CD4-positive, CD25-positive, alpha-beta regulatory T cell (primary cell): ENCODE results near the gene FABP2. TPM values are rescaled to one million over a fixed set of nuclear protein-coding genes. Genes with fewer than 3 reads are reported as not detected.

Experiments used
- ATAC-seq, 2 donors: fragments of 150-1000 bp; cut with Tn5 transposase; one replicate each; pipeline ENCODE4 v1.10.0; 2021; ENCODE audit warnings: low read depth in 2 of 2, moderate number of reproducible peaks in 2 of 2, moderate library complexity in 1 of 2
- DNase-seq, 3 donors: peaks; one replicate each; pipeline versions ENCODE4 v3.0.0 to v3.0.0-alpha.2; 2012 to 2022; ENCODE audit warnings: mixed read lengths in 1 of 3
- H3K27ac ChIP-seq: one replicate; pipeline ENCODE4 v1.7.0; 2013; ENCODE audit warnings: mild to moderate bottlenecking, low read length; ENCODE audit not compliant: insufficient read depth, poor library complexity, severe bottlenecking
- H3K27me3 ChIP-seq: one replicate; pipeline ENCODE4 v1.7.0; 2013; ENCODE audit warnings: low read length; ENCODE audit not compliant: control insufficient read depth, insufficient read depth
- H3K36me3 ChIP-seq: one replicate; pipeline ENCODE4 v1.7.0; 2013; ENCODE audit warnings: mild to moderate bottlenecking, low read length, moderate library complexity; ENCODE audit not compliant: control insufficient read depth, insufficient read depth
- H3K4me1 ChIP-seq: 2 replicates; pipeline ENCODE4 v1.7.0; 2013; ENCODE audit warnings: mild to moderate bottlenecking, low read length; ENCODE audit not compliant: insufficient read depth, control insufficient read depth, poor library complexity, severe bottlenecking
- H3K4me3 ChIP-seq: one replicate; pipeline ENCODE4 v1.7.0; 2013; ENCODE audit warnings: low read depth, mild to moderate bottlenecking, low read length, moderate library complexity
- H3K9me3 ChIP-seq, 2 experiments: 1 replicate in 1 of 2; 2 replicates in 1 of 2; pipeline ENCODE4 v1.7.0; 2013; ENCODE audit warnings: low read length in 2 of 2, mild to moderate bottlenecking in 1 of 2, moderate library complexity in 1 of 2; ENCODE audit not compliant: control insufficient read depth in 2 of 2
- H3K27ac Mint-ChIP-seq, 3 donors: one replicate each; pipeline ENCODE4 v1.8.0; 2020 to 2022; ENCODE audit warnings: mild to moderate bottlenecking in 3 of 3, mixed read lengths in 3 of 3, moderate library complexity in 2 of 3
- H3K27me3 Mint-ChIP-seq: one replicate; pipeline ENCODE4 v1.8.0; 2022; ENCODE audit warnings: mild to moderate bottlenecking, mixed read lengths
- H3K36me3 Mint-ChIP-seq: one replicate; pipeline ENCODE4 v1.8.0; 2020; ENCODE audit warnings: mixed read lengths
- H3K4me1 Mint-ChIP-seq, 4 donors: one replicate each; pipeline ENCODE4 v1.8.0; 2020 to 2022; ENCODE audit warnings: mixed read lengths in 4 of 4, mild to moderate bottlenecking in 1 of 4
- H3K4me3 Mint-ChIP-seq, 4 donors: one replicate each; pipeline ENCODE4 v1.8.0; 2020 to 2022; ENCODE audit warnings: mild to moderate bottlenecking in 4 of 4, mixed read lengths in 4 of 4, moderate library complexity in 3 of 4
- H3K9me3 Mint-ChIP-seq, 7 donors: one replicate each; pipeline ENCODE4 v1.8.0; 2020 to 2022; ENCODE audit warnings: mixed read lengths in 7 of 7, mild to moderate bottlenecking in 3 of 7, moderate library complexity in 2 of 7
- polyA plus RNA-seq, 4 donors: library from polyadenylated mRNA; unstranded; fragments of 300-500 nt; fragmentation: Illumina TruSeq; gene quantifications; one replicate each; pipeline ENCODE4 v1.2.3, GENCODE V29; 2021
- total RNA-seq: library from RNA; stranded (reverse); gene quantifications from one replicate; pipeline ENCODE4 v1.2.3, GENCODE V29; 2022

Gene FABP2
- total and polyA plus RNA-seq, 5 donors from 2014 or later: not detected

GRCh38 chr4:119304431-119304830 is 17.5 kb downstream of the FABP2 start:
- Histone ChIP-seq H3K27ac (no peak overlapping the region), H3K36me3 (no peaks in the 10 kb centered on the region), H3K9me3 (no peaks in the 10 kb centered on the region), H3K4me3 (no peak overlapping the region), H3K4me1 (peaks cover 9% of the 10 kb centered on the region), H3K27me3 (peaks cover 2% of the 10 kb centered on the region)
- no peak overlapping the region for H3K27ac Mint-ChIP-seq
- peak overlapping the region in 1 of 4 donors; percentile 68 for H3K4me3 Mint-ChIP-seq
- H3K9me3 Mint-ChIP-seq: no peaks in the 10 kb centered on the region
- no peak for ATAC-seq
- H3K36me3 Mint-ChIP-seq: no peaks in the 10 kb centered on the region
- peaks cover 23% of the 10 kb centered on the region for H3K27me3 Mint-ChIP-seq
- peaks cover 12 to 33% (median 22%) of the 10 kb centered on the region in 4 donors for H3K4me1 Mint-ChIP-seq
- no peak for DNase-seq

- Histone ChIP-seq H3K27me3 (no peaks in the 10 kb centered on the region), H3K4me3 (no peak overlapping the region), H3K27ac (no peak overlapping the region), H3K4me1 (peaks cover 16% of the 10 kb centered on the region), H3K36me3 (no peaks in the 10 kb centered on the region), H3K9me3 (no peaks in the 10 kb centered on the region)
- DNase-seq (no peak), ATAC-seq (no peak)
- H3K9me3 Mint-ChIP-seq: no peaks in the 10 kb centered on the region
- H3K36me3 Mint-ChIP-seq: no peaks in the 10 kb centered on the region
- H3K27ac Mint-ChIP-seq: peak overlapping the region in 1 of 3 donors; percentile 70
- peaks cover 16 to 39% (median 26%) of the 10 kb centered on the region in 4 donors for H3K4me1 Mint-ChIP-seq
- H3K27me3 Mint-ChIP-seq: peaks cover 23% of the 10 kb centered on the region
- H3K4me3 Mint-ChIP-seq: peak overlapping the region in 2 of 4 donors; percentile 52 to 68
Measured at GRCh38 chr4:119303587-119304305, 18.2 kb downstream of the FABP2 start.

GRCh38 chr4:119302073-119302832 is 19.7 kb downstream of the FABP2 start:
- Mint-ChIP-seq H3K27me3 (peaks cover 18% of the 10 kb centered on the region), H3K4me1 (peaks cover 24 to 47% (median 35%) of the 10 kb centered on the region in 4 donors), H3K9me3 (no peaks in the 10 kb centered on the region), H3K27ac (peak overlapping the region in 2 of 3 donors; percentile 31 to 99), H3K36me3 (peaks cover 8% of the 10 kb centered on the region), H3K4me3 (peak overlapping the region; percentile 5 to 100 (median 70))
- Histone ChIP-seq H3K4me1 (peaks cover 22% of the 10 kb centered on the region), H3K36me3 (peaks cover 6% of the 10 kb centered on the region), H3K9me3 (no peaks in the 10 kb centered on the region), H3K4me3 (no peak overlapping the region), H3K27ac (no peak overlapping the region), H3K27me3 (no peaks in the 10 kb centered on the region)
- no peak for DNase-seq
- no peak for ATAC-seq

GRCh38 chr4:119300101-119300978 is 21.6 kb downstream of the FABP2 start:
- Histone ChIP-seq H3K27me3 (no peaks in the 10 kb centered on the region), H3K4me3 (peak overlapping the region; percentile 99), H3K9me3 (no peaks in the 10 kb centered on the region), H3K36me3 (peaks cover 23% of the 10 kb centered on the region), H3K27ac (peak overlapping the region; percentile 87), H3K4me1 (peaks cover 16% of the 10 kb centered on the region)
- ATAC-seq (peak; percentile 96), DNase-seq (peak; percentile 81 to 96 (median 88))
- peak overlapping the region; percentile 97 to 100 (median 100) for H3K4me3 Mint-ChIP-seq
- peak overlapping the region; percentile 98 to 99 (median 99) for H3K27ac Mint-ChIP-seq
- H3K27me3 Mint-ChIP-seq: peaks cover 10% of the 10 kb centered on the region
- peaks cover 23 to 52% (median 37%) of the 10 kb centered on the region in 4 donors for H3K4me1 Mint-ChIP-seq
- no peaks in the 10 kb centered on the region for H3K9me3 Mint-ChIP-seq
- peaks cover 20% of the 10 kb centered on the region for H3K36me3 Mint-ChIP-seq

GRCh38 chr4:119299741-119300100 is 22.2 kb downstream of the FABP2 start:
- H3K4me3 Mint-ChIP-seq: peak overlapping the region; percentile 97 to 100 (median 100)
- H3K27ac Mint-ChIP-seq: peak overlapping the region; percentile 98 to 99 (median 99)
- H3K9me3 ChIP-seq: no peaks in the 10 kb centered on the region
- peaks cover 20% of the 10 kb centered on the region for H3K36me3 Mint-ChIP-seq
- peak overlapping the region; percentile 99 for H3K4me3 ChIP-seq
- no peaks in the 10 kb centered on the region for H3K27me3 ChIP-seq
- DNase-seq (peak in 1 of 3 donors; percentile 50), ATAC-seq (peak in 1 of 2 donors; percentile 10)
- H3K4me1 Mint-ChIP-seq: peaks cover 23 to 52% (median 37%) of the 10 kb centered on the region in 4 donors
- peak overlapping the region; percentile 87 for H3K27ac ChIP-seq
- peaks cover 16% of the 10 kb centered on the region for H3K4me1 ChIP-seq
- peaks cover 23% of the 10 kb centered on the region for H3K36me3 ChIP-seq
- no peaks in the 10 kb centered on the region for H3K9me3 Mint-ChIP-seq
- peaks cover 4% of the 10 kb centered on the region for H3K27me3 Mint-ChIP-seq

GRCh38 chr4:119299260-119299671 is 22.7 kb downstream of the FABP2 start:
- H3K4me3 Mint-ChIP-seq: peak overlapping the region; percentile 97 to 100 (median 100)
- H3K4me3 ChIP-seq: peak overlapping the region; percentile 99
- DNase-seq (peak in 2 of 3 donors; percentile 16 to 50), ATAC-seq (no peak)
- H3K4me1 Mint-ChIP-seq: peaks cover 23 to 52% (median 37%) of the 10 kb centered on the region in 4 donors
- no peaks in the 10 kb centered on the region for H3K9me3 Mint-ChIP-seq
- no peaks in the 10 kb centered on the region for H3K27me3 ChIP-seq
- H3K9me3 ChIP-seq: no peaks in the 10 kb centered on the region
- H3K27ac Mint-ChIP-seq: peak overlapping the region; percentile 98 to 99 (median 99)
- H3K36me3 ChIP-seq: peaks cover 23% of the 10 kb centered on the region
- H3K27me3 Mint-ChIP-seq: no peaks in the 10 kb centered on the region
- peaks cover 20% of the 10 kb centered on the region for H3K36me3 Mint-ChIP-seq
- H3K4me1 ChIP-seq: peaks cover 16% of the 10 kb centered on the region
- H3K27ac ChIP-seq: peak overlapping the region; percentile 87

- Mint-ChIP-seq H3K9me3 (no peaks in the 10 kb centered on the region), H3K27me3 (no peaks in the 10 kb centered on the region), H3K4me3 (peak overlapping the region in 3 of 4 donors; percentile 99 to 100 (median 100)), H3K27ac (peak overlapping the region in 2 of 3 donors; percentile 56 to 99), H3K36me3 (peaks cover 21% of the 10 kb centered on the region), H3K4me1 (peaks cover 23 to 52% (median 37%) of the 10 kb centered on the region in 4 donors)
- DNase-seq (no peak), ATAC-seq (no peak)
- Histone ChIP-seq H3K36me3 (peaks cover 28% of the 10 kb centered on the region), H3K27me3 (no peaks in the 10 kb centered on the region), H3K27ac (no peak overlapping the region), H3K9me3 (no peaks in the 10 kb centered on the region), H3K4me3 (peak overlapping the region; percentile 99), H3K4me1 (peaks cover 16% of the 10 kb centered on the region)
Measured at GRCh38 chr4:119297795-119298194, 24.1 kb downstream of the FABP2 start.
